HG03469 (cell line): ENCODE data around the gene FCER1G.

Experiments
- ATAC-seq: cut with Tn5 transposase; IDR thresholded peaks from one replicate; pipeline ENCODE4 v1.9.1; 2021; ENCODE audit warnings: mild to moderate bottlenecking, moderate library complexity, moderate number of reproducible peaks; ENCODE audit not compliant: unreplicated experiment

The FCER1G gene

DNA sequence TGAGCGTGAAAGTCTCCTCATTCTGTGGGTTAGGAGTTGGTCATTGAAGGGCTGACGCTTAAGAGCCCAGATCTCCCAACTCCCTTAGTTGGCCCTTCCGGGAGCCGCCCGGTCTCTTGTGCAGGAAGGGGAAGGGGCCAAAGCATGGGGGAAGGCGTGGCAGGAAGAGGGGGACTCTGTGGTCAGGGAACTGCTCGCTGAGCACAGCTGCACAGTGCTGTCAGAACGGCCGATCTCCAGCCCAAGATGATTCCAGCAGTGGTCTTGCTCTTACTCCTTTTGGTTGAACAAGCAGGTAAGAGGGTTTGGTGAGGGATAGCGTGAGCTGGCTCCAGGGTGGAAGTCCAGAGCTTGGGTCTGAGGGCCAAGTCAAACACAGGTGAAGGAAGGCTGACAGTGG is at the start of gene FCER1G:
Gene FCER1G, plus strand, starts transcription at position 220 of the 400 bp plus-strand sequence. Its CDS starts 27 bp downstream, at position 247.
- no peak for ATAC-seq

DNA sequence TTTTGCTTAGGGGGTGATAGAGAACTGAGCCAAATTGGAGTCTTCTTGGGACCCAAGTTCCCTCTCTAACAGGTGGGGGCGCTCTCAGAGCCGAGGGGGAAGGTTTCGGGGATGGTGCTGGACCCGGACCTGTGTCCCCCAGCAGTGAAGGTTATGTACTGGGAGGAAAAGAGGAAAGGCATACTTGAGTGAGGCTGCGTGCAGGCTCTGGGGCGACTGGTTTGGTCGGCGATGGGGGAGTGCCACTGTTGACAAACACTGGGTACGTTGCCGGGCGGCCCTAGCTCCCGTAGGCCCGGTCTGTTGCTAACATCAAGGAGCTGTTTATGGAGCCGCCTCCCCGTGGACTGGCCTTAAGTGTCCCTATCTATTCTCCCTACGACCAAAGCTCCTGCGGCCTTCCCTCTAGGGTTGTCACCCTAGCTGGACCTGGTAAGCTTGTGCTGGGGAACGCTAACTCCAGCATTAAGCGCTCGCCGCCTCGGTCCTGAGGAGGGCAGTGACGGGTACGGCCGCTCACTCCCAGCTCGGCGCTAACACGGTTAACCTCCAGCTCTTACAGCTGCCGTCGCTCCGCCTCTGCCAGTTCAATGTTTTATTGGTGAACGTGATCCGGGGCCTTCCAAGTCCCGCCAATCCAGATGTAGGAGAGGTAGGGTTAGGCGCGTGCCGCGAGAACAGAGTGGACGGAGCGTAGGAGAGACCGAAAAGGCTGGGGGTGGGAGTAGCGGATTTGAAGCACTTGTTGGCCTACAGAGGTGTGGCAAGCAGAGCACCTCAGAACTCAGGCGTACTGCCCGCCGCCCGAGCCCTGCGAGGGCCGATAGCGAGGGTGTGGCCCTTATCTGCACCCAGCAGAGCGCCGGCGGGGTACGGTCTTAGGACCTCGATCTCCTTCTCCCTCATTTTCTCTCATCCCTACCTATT is 49.1 kb upstream of the FCER1G start, which contains the start of gene PPOX:
Gene PPOX, plus strand, starts transcription at position 685 of the 927 bp plus-strand sequence. CDS start 422 bp downstream, outside the sequence.
- ATAC-seq, result peak; percentile 88

DNA sequence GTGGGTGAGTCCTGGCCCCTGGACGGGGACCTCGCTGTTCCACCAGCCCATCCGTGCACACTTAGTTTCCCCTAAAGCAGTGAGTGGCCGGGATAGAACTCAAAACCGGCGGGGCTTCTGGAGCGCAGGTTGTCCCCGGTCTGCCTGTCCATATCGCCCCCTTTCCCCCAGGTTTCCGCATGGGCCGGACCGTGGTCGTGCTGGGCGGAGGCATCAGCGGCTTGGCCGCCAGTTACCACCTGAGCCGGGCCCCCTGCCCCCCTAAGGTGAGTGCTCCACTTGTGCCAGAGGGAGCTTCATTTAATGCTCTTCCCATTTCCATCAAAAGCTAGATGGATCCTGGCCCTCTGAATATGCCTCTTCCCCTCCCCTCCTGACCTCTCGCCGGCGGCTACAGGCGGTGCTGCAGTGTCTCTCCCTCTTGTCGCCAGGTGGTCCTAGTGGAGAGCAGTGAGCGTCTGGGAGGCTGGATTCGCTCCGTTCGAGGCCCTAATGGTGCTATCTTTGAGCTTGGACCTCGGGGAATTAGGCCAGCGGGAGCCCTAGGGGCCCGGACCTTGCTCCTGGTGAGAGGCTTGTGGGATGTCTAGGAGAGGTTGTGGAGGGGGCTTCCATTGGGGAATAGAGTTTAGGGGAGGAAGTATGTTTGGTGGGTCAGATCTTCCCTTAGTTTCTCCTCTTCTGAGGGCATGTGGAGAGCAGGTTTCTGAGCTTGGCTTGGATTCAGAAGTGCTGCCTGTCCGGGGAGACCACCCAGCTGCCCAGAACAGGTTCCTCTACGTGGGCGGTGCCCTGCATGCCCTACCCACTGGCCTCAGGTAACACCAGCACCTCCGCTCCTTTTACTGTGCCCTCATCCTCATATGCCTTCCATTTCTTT is 48.2 kb upstream of the FCER1G start:
- no peak for ATAC-seq

DNA sequence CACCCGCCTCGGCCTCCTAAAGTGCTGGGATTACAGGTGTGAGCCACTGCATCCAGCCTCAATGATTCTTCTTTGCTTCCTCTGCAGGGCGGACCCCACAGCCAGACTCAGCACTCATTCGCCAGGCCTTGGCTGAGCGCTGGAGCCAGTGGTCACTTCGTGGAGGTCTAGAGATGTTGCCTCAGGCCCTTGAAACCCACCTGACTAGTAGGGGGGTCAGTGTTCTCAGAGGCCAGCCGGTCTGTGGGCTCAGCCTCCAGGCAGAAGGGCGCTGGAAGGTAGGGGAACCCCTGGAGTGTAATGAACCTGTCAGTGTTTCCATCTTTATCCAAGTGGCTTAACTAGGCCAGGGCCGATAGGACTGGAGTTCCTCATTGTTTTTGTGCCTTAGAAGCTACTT is 46.2 kb upstream of the FCER1G start:
- ATAC-seq, result no peak

DNA sequence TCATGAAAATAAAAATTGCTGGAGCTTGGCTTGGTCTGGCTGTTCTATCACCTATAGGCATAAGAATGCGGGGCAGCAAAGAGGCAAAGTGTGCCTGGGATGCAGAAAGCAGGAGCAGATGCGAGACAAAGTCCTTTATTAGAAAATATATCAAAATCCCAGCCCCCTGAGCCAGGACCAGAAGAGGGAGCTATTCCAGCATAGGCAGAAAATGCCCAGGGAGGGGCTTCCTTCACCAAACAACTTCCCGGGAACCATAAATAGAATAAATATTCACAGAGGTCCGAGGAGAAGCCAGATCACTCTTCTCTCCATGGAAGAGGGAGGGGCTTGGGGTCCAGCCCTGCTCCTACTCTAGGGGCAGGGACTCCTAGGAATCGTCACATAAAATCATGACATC is 43.9 kb upstream of the FCER1G start:
- ATAC-seq, result no peak

DNA sequence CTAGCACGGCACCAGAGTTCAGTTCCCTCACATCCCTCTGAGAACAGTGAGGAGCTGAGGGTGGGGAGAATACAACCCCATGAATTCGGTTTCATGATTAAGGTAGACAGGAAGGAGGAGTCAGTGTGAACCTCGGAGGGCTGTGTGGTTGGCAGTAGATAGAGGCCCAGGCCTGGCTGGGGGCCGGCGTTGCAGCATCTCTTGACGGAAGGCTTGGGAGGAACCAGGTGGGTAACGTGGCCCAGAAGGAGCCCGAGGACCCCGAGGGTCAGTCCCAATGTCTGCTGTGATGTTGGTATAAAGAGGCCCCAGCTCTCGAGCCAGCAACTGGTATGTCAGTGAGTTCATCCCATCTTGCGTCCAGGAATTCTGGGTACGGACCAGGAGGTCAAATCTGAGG is 43.4 kb upstream of the FCER1G start:
- ATAC-seq, result no peak

DNA sequence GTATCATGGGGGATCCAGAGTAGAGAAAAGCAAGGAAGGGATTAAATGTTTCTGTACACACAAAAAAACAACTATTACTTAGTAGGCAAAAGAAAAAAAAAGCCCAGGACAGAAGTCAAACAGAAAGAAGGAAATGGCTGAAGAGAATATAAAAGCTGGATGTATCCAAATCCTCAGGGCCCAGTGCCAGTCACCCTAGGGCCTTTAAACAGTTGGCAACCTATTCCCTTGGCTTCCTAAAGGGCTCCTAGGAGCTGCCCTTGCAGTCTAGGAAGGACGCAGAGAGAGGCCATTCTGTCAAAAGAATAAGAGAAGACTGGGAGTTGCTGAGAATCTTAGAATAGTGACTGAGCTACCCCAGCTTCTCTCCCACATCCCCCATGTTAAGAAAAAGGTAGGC is 42.7 kb upstream of the FCER1G start:
- no peak for ATAC-seq

DNA sequence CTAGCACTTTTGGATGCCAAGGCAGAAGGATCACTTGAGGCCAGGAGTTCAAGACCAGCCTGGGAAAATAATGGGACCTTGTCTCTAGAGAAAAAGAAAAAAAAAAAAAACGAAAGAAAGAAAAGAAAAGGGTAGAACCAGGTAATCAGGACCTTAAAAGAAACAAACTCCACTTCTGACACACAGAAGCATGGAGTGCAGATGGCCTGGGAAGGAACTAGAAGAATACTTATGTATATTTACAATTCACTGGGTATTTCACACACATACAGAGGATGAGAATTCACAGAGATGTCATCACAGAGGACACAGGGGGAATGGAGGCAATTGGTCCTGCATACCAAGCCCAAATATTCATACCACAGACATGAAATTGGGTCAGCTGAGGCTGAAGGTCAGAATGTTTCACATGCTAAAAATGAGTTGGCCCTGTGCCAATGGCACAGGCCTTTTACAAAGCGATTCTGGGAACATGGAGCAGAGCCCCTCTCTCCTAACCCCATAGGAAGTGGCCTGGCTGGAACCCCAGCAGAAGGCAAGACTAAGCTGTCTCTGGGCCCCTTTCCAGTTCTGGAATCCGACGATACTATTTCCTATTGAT is 42.2 kb upstream of the FCER1G start:
- ATAC-seq, result no peak

DNA sequence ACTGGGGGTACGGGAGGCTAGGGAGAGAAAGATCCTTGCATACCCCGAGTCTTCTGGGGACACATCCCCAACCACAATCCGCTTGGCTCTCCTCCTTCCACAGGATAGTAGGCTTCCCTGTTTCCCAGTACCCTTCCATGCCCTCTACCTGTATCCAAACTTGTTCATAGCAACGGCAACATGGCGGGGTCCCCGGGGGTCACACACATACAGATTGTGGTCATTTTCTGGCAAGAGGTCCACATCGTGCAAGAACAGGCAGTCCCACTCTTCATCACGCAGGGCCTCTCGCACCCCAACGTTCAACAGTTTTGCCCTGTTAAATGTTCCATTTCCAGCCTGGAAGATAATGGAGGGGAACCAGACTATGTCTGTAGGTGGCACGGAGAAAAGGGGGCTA is 41.4 kb upstream of the FCER1G start:
- ATAC-seq, result no peak

DNA sequence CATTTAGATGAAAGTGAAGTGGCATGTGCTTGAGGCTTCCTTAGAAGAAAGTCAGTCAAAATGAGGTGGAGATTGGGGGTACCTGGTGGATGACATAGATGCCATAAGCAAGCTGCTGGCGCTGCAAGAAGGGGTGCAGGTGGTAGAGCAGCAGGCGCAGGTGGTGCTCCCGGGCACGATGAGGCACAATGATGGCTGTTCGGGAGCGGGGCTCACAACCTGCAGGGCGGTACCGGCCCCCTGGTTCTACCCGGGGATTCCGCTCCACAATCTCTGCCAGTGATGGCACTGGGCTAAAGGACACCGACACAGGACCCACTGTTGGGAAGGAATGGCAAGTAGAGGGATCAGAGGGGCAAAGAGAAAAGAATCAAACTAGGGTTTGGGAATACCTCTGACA is 40.2 kb upstream of the FCER1G start:
- no peak for ATAC-seq

DNA sequence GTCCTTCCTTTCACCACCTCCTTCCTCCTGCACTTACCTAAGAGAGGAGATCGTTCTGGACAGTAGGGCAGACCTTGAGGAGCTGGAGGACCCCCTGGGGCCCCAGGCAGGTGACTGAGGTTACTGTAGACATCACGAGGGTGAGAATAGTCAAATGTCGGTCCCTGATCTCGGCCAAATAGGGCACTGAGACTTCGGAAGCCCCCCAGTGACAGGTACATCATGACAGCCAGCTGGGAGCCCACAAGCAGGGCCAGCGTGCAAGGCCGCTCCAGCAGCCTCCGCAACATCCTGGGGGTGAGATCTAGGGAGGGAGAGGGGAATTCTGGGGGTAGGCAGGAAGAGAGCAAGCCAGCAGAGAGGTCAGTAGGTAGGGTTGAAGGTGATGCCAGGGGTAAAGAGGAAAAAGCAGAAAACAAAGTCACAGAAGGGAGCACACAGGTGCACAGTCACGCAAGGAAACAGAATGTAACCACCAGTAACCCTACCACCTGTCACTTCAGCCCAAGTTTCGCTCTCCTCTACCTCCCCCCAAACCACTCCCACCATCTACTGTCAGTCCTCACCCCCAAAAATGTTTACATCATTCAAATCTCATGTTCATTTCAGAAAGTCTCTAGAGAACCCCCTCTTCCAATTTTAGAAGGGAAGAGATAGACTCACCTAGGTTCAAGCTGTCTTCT is 39.2 kb upstream of the FCER1G start:
- no peak for ATAC-seq

DNA sequence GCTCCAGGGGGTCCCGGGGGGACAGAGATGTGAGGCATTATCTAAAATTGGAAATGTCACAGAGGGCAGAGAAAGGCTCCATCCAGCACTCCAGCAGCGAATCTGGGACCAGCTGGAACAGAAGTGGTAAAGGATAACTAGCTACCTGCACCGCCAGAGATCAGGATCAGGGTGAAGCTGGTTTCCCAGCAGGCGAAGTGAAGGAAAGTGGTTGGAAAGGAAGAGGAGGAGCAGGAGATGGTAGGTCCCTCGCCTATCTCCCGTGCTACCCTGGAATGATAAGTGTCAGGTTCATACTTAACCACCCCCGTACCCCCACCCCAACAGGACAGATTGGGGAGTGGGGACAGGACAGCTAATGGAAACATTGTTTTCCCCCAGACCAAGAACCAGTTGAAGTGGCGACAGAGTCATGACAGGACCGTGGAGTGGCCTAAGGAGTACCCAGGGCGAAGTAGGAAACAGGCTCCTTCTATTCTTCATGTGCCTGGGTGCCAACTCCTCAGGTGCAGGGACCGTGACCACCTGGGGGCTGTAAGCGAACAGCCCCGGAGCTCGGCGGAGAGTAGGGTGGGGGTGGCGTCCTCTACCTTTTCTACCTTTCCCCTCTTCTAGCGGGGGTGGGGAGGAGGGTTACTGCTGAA is 38.5 kb upstream of the FCER1G start:
- no peak for ATAC-seq

DNA sequence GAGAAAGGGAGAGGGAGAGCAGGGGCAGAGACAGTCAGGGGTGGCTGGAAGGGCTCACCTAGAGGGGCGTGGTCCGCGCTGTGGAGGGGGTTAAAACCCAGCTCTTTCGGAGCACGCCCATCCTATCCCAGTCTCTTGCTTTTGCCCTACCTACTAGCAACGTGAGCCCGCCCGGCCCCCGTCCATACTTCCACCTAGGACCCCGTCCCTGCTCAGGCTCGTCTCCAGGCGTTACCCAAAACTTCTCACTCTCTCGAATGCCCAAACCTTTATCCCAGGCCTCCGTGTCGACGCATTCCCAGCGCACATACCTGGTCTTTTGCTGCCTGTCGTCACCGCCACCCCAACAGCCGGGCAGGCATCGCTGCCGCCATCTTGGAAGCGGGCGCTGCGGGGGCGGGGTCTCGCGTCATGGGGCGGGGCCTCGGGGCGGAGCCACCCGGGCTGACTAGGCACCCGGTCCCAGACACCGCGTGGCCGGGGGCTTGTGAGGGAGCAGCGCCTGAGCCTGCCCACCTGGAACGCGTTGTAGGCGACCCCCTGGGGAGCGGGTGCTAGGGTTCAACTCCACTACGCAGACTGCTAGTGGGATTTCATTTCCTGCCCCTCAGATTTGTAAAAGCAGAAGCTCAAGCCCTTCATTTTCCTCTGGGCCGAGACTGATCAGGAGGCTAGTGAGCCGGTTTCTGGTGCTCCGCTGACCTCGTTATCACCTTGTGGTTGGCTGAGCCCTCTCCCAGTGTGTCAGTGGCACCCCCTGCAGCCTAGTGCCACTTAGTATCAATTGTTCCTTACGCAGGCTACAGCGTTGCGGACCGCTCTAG is 37.8 kb upstream of the FCER1G start, which contains the start of gene B4GALT3:
Gene B4GALT3, minus strand, starts transcription at position 396 of the 824 bp plus-strand sequence. CDS start 1,447 bp downstream, outside the sequence.
- peak; percentile 41 for ATAC-seq

DNA sequence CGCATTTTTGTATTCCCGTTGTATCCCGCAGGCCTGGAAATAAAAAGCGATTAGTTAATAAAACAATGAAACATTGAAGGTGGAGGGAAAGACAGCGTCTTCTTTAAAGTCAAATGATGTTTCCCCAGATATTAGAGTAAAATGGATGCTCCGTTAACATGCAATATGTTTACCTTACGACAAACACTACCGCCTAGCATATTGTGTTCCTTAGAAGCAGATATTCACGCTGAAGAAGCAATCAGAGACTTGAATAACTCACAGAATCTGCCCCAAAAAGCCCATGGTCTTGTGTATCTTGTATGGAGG is 37.2 kb upstream of the FCER1G start:
- ATAC-seq, result no peak

DNA sequence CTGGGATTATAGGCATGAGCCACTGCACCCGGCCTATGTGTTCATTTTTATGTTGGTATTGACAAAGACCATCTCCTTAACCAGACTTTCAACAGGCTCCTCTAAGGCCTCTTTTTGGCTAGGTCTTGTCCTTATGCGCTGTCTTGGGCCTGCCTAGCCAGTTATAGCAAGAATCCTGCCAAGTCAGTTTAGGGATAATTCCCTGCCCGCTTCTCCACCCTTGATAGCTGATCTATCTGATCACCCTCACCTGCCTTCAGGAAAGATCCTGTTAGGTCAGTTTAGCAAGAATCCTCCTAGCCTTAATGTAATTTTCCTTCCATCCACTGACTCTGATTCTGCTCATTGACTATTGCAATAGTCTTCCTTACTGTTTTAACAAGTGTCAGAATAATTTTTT is 35.4 kb upstream of the FCER1G start:
- ATAC-seq, result no peak

DNA sequence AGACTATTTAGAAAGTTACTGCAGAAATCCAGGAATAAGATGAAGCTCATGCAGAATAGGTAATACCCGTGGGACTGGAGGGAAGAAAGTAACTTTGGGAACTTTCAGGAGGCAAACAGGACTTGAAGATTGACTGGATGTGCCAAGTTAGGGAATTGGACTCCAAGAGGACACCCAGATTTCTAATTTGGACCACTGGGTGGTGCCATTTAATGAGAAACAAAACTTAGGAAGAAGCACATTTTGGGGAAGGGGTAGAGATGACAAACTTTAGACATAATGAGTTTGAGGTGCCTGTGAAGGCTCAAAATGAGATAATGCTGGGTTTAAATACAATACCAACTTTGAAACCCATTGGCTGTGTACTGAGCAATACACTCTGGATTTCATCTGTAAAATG is 34.5 kb upstream of the FCER1G start:
- ATAC-seq, result no peak

DNA sequence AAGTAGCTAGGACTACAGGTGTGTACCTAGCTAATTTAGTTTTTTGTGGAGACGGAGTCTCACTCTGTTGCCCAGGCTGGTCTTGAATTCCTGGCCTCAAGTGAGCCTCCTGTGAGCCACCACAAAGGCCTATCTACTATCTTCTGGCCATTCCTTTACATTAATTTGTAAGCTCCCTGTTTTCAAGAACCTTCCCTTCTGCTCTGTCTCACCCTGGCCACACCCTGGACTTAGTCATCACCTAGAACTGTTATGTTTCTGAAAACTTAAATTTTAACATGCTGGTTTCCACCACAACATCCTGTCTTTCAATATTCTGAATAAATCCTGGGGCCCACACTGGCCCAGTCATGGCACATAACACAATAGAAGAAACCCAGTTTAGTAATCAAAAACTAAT is 32.9 kb upstream of the FCER1G start:
- no peak for ATAC-seq

DNA sequence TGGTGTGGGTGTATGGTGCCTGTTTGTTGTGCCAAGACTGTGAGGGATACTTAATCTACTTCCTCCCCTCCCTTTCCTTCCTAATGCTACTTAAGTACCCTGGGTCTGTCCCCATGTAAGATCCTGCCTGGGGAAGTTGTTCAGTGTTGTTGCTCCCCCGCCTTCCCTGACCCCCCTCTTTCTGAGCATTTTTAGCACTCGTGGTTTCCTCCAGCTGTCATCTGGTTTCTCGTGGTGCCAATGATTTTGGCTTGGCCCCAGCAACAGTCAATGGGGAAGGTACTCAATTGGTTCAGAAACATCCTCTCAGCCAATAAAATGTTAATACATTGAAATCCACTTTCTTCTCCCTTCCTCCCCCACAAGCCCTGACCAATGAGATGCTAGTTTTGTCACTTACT is 29.8 kb upstream of the FCER1G start:
- ATAC-seq, result peak; percentile 67

DNA sequence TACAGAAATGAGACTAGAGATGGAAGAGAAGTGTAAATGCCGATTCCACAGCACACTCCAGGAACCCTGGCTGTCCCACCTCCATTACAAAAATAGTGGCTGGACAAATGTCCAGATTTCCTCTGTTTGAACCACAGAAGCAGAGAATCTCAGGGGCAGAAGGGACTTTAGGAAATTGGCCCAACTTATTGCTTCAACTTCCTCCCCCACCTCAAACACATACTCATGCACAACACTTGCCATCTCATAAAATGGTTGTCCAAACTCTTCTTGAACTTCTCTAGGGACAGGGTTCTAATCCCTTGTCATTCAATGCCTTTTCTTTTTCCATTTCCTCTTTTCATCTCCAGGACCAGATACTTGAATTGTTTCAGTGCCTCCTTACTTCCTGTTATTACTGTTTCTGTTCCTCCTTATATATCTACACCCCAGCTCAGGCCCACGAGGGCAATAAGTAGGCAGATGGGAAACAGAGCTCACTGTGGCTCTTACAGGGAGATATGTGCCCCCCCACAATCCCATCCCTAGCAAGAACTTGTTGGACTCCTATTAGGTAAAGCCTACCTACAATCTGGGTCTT is 29.3 kb upstream of the FCER1G start:
- ATAC-seq, result no peak
